Vagina (tissue), 2 donors: ENCODE measurements around the gene KRT6A.

Experiments
- POLR2A ChIP-seq, 2 donors: fragments of 450-650 bp; IDR thresholded peaks; one replicate each; pipeline ENCODE4 v1.6.1; 2017; ENCODE audit warnings: antibody characterized with exemption in 2 of 2, mild to moderate bottlenecking in 2 of 2, moderate library complexity in 2 of 2
- POLR2AphosphoS5 ChIP-seq, 2 donors: sonication (generic); formaldehyde crosslinking; IDR thresholded peaks; one replicate each; pipeline ENCODE4 v1.9.0; 2017; ENCODE audit warnings: antibody characterized with exemption in 2 of 2, mild to moderate bottlenecking in 2 of 2, low read depth in 1 of 2; ENCODE audit not compliant: insufficient read depth in 1 of 2
- TF ChIP-seq, protein P1 (sequence below), 3 experiments: fragments of 450-650 bp in 2 of 3; fragments of 200-600 bp in 1 of 3; sonication (generic) in 1 of 3; IDR thresholded peaks; one replicate each; pipeline ENCODE4 v1.5.1; 2017 to 2019; ENCODE audit warnings: antibody characterized with exemption in 3 of 3, mild to moderate bottlenecking in 2 of 3, moderate library complexity in 2 of 3

DNA sequence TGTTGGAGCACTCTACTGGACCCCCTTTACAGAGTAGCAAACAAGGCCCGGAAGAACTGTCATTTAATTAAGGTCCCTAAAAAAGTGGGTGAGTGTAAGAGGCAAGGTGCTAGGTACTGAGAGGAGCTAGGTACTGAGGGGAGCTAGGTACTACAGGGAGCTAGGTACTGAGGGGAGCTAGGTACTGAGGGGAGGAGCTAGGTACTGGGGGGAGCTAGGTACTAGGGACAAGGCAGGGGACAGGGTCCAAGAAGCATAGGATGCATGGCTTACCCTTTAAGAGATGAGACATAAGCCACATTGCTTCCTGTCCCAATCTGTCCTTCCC lies 22.2 kb upstream of the KRT6A start:
- TF ChIP-seq, protein P1, sequence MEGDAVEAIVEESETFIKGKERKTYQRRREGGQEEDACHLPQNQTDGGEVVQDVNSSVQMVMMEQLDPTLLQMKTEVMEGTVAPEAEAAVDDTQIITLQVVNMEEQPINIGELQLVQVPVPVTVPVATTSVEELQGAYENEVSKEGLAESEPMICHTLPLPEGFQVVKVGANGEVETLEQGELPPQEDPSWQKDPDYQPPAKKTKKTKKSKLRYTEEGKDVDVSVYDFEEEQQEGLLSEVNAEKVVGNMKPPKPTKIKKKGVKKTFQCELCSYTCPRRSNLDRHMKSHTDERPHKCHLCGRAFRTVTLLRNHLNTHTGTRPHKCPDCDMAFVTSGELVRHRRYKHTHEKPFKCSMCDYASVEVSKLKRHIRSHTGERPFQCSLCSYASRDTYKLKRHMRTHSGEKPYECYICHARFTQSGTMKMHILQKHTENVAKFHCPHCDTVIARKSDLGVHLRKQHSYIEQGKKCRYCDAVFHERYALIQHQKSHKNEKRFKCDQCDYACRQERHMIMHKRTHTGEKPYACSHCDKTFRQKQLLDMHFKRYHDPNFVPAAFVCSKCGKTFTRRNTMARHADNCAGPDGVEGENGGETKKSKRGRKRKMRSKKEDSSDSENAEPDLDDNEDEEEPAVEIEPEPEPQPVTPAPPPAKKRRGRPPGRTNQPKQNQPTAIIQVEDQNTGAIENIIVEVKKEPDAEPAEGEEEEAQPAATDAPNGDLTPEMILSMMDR (IDR thresholded peaks at IDR 0.05), result no peak
- TF ChIP-seq POLR2A (IDR thresholded peaks at IDR 0.05) (no peak), POLR2AphosphoS5 (IDR thresholded peaks at IDR 0.05; ENCODE audit: insufficient read depth in 1 of 2, low read depth in 1 of 2) (no peak)
